HCT116 (cell line): ENCODE results near the gene AADACL2.

Experiments
- ATF3 ChIP-seq: IDR thresholded peaks from 2 replicates; pipeline ENCODE4 v1.6.1; 2012
- CTCF ChIP-seq, 3 experiments: fragments of 200-600 bp in 1 of 3; sonication (generic) in 1 of 3; IDR thresholded peaks in 2 of 3; conservative IDR thresholded peaks in 1 of 3; 2 replicates each; pipeline ENCODE4 v1.5.1; 2012 to 2017; ENCODE audit warnings: low read depth in 2 of 3, low read length in 2 of 3, antibody characterized with exemption in 1 of 3, borderline replicate concordance in 1 of 3, control low read depth in 1 of 3, mild to moderate bottlenecking in 1 of 3, mixed read lengths in 1 of 3, mixed run types in 1 of 3, moderate library complexity in 1 of 3; ENCODE audit not compliant: insufficient read depth in 1 of 3
- MAX ChIP-seq: IDR thresholded peaks from 2 replicates; pipeline ENCODE4 v1.6.1; 2012
- POLR2AphosphoS5 ChIP-seq: IDR thresholded peaks from 2 replicates; pipeline ENCODE4 v1.6.1; 2011; ENCODE audit warnings: mild to moderate bottlenecking, low read depth, low read length, moderate library complexity
- RAD21 ChIP-seq: IDR thresholded peaks from 2 replicates; pipeline ENCODE4 v1.6.1; 2012; ENCODE audit warnings: low read depth, mild to moderate bottlenecking
- SRF ChIP-seq: IDR thresholded peaks from 2 replicates; pipeline ENCODE4 v1.6.1; 2012; ENCODE audit warnings: low read depth
- ZBTB33 ChIP-seq: IDR thresholded peaks from 2 replicates; pipeline ENCODE4 v1.6.1; 2011; ENCODE audit warnings: mild to moderate bottlenecking, low read length, moderate library complexity; ENCODE audit not compliant: insufficient replicate concordance; ENCODE audit errors: extremely low read depth
- ZNF274 ChIP-seq: fragments of 200-500 bp; sonication (Bioruptor generic); IDR thresholded peaks from 2 replicates; pipeline ENCODE4 v1.6.1; 2014; ENCODE audit warnings: mild to moderate bottlenecking, low read depth, low read length, inconsistent platforms

GRCh38 chr3:151722856-151723255 is 10.9 kb upstream of the AADACL2 start:
- no peak for TF ChIP-seq ATF3
- TF ChIP-seq CTCF (IDR thresholded peaks at IDR 0.05 in 2 of 3, conservative IDR thresholded peaks at IDR 0.05 in 1 of 3; ENCODE audit: borderline replicate concordance in 1 of 3, insufficient read depth in 1 of 3, low read depth in 2 of 3, low read length in 2 of 3), result no peak
- TF ChIP-seq SRF, result no peak
- no peak for TF ChIP-seq POLR2AphosphoS5
- TF ChIP-seq MAX, result no peak
- no peak for TF ChIP-seq ZBTB33
- TF ChIP-seq ZNF274, result no peak
- TF ChIP-seq RAD21, result no peak
